Adipocyte (in vitro differentiated cells): Measurements from ENCODE around the gene PNPLA7.
A peak's percentile ranks its signal among the peaks of the same experiment; 100 is the strongest.

Experiments used
- DNase-seq: peaks from one replicate; pipeline ENCODE4 v3.0.0-alpha.2; 2015; ENCODE audit warnings: low read depth
- H3K27me3 ChIP-seq: replicated peaks from 2 replicates; pipeline ENCODE4 v1.7.0; 2013; ENCODE audit warnings: mild to moderate bottlenecking, low read length, moderate library complexity; ENCODE audit not compliant: control insufficient read depth, insufficient read depth
- H3K36me3 ChIP-seq: 2 replicates; pipeline ENCODE4 v1.7.0; 2013; ENCODE audit warnings: low read length, mild to moderate bottlenecking, moderate library complexity; ENCODE audit not compliant: control insufficient read depth, insufficient read depth, severe bottlenecking
- H3K4me1 ChIP-seq: 2 replicates; pipeline ENCODE4 v1.7.0; 2013; ENCODE audit warnings: mild to moderate bottlenecking, low read length, moderate library complexity; ENCODE audit not compliant: control insufficient read depth, insufficient read depth
- H3K4me3 ChIP-seq: 2 replicates; pipeline ENCODE4 v1.7.0; 2013; ENCODE audit warnings: mild to moderate bottlenecking, low read length, moderate library complexity
- H3K9ac ChIP-seq: 2 replicates; pipeline ENCODE4 v1.7.0; 2013; ENCODE audit warnings: mild to moderate bottlenecking, low read length, moderate library complexity
- H3K9me3 ChIP-seq: 2 replicates; pipeline ENCODE4 v1.7.0; 2013; ENCODE audit warnings: mild to moderate bottlenecking, low read length, moderate library complexity; ENCODE audit not compliant: control insufficient read depth

The PNPLA7 gene

DNA sequence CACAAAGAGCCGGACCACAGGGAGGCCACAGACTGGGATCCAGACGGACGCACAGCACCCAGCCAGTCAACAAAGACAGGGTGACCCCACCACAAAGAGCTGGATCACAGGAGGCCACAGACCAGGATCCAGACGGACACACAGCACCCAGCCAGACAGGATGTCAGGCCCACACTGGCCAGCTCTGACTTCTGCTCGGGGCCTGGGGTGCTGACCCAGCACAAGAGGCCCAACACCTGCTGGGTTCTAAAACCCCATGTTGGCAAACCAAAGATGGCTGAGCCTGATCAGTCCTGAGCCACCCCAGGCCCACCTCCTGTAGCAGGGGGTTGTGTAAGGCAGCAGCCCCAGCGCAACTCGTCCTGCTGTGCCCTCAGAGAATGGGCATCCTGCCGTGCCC, 33.8 kb upstream of the PNPLA7 start:
- H3K9me3 ChIP-seq = no peaks in the 10 kb centered on the region
- H3K4me3 ChIP-seq = no peak overlapping the region
- no peak for DNase-seq
- peaks cover 59% of the 10 kb centered on the region for H3K36me3 ChIP-seq
- H3K27me3 ChIP-seq = no peaks in the 10 kb centered on the region
- H3K9ac ChIP-seq = no peak overlapping the region
- peaks cover 9% of the 10 kb centered on the region for H3K4me1 ChIP-seq

DNA sequence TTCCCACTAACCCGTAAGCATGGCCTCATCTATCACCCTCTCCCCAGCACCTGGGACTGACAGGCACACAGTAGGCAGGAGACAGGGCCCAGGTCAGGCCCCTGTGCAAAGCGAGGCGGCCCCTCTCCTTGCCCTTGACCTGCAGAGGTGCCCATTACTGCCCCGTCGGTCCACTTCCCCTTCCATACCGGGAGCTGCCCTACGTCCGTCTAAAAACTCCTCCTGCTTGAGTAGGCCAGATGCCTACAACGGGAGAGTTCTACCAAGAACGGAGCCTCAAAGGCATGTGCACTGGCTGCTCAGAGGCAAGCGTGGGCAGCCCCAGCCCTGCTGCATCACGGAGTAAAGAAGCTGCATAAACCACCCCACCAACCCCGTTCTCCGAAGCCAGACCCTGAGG, 33.1 kb upstream of the PNPLA7 start:
- no peaks in the 10 kb centered on the region for H3K9me3 ChIP-seq
- no peaks in the 10 kb centered on the region for H3K27me3 ChIP-seq
- H3K4me1 ChIP-seq = peaks cover 5% of the 10 kb centered on the region
- peak overlapping the region; percentile 41 for H3K9ac ChIP-seq
- DNase-seq = no peak
- H3K36me3 ChIP-seq = peaks cover 59% of the 10 kb centered on the region
- no peak overlapping the region for H3K4me3 ChIP-seq

DNA sequence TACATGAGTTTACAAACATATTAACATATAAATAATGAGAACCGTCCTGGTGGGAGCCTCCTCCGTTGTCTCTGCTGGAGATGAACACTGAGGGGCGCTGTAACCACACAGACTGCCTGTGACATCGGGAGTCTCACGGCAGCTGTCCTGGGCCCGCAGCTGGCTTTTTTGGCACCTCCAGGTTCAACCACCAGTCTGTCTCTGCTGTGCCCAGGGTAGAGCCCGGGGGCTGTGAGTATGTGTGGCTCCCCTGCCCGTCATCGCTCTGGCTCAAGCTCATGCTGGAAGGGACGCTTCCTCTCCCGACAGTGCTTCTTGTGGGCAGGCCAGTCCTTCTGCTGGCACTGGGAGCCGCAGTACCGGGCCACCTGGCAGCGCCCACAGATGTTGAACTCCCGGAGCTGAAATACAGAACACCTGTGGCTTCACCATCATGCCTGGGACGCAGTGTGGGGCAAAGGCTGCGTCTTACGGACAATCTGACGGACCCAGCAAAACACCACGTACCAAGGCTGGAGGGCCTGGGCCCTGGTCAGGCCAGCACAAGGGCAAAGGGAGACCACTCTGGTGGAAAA, 32.2 kb upstream of the PNPLA7 start:
- H3K36me3 ChIP-seq = peaks cover 50% of the 10 kb centered on the region
- no peak overlapping the region for H3K9ac ChIP-seq
- peaks cover 11% of the 10 kb centered on the region for H3K4me1 ChIP-seq
- H3K27me3 ChIP-seq = no peaks in the 10 kb centered on the region
- H3K4me3 ChIP-seq = no peak overlapping the region
- no peaks in the 10 kb centered on the region for H3K9me3 ChIP-seq
- no peak for DNase-seq

DNA sequence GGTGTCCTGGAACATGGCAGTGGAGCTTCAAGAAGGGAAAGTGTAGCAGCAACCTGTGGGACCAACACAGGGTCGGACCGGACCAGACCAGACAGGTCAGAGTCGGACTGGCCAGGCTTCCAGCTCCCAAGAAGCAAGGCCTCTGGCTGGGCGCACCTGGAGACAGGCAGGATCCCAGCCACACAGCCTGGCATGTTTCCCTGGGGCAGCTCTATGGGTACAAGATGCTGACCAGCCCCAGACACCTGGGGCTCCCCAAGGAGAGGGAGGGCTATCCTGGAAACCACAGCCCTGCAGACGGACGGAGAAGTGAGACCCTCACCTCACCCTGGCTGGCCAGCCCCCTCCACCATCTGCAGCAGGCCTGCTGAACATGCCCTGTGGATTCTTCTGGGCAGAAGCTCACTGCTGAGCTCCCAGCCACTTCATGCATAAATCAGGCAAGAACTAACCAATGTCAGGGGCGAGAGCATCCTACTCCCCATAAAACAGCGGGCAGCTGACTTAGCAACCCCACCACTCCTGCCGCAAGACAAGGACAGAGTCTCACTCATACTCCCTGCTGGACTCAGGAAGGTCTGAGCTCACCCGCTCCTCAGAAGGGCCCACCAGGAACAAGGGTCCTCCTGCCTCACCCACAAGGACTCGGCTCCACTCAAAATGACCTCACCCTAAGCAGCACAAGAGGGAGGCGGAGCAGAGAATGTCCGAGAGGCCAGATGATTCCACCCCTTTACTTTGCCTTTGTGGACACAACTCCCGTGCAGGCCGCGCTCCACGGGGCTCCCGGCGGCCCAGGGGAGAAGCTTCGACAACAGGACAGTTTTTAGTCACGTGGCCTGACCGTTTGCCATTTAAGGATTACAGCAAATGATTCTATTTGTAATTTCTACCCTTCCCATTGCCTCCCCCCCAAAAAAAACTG, 31.4 kb upstream of the PNPLA7 start:
- H3K4me1 ChIP-seq = peaks cover 17% of the 10 kb centered on the region
- H3K27me3 ChIP-seq = no peaks in the 10 kb centered on the region
- no peak for DNase-seq
- no peak overlapping the region for H3K4me3 ChIP-seq
- H3K9me3 ChIP-seq = no peaks in the 10 kb centered on the region
- peaks cover 42% of the 10 kb centered on the region for H3K36me3 ChIP-seq
- H3K9ac ChIP-seq = no peak overlapping the region

DNA sequence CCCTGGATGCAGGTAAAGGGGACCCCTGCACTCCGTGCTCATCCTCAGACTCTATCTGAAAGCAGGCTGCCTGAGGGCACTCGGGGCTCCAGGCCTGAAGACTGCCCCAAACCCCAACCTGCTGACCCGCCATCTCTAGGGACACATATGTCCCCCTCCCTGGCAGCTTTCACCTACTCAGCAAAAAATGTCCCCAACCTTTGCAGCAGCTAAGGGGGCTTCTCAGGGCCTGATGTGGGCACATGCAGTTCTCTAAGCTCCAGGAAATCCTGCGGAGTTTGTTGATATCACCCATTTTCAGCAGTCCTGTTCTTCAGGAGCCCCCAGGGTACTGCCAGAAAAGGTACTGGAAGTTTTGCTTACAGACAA, 30.7 kb upstream of the PNPLA7 start:
- Histone ChIP-seq H3K4me3 (no peak overlapping the region), H3K9me3 (no peaks in the 10 kb centered on the region), H3K4me1 (peaks cover 17% of the 10 kb centered on the region), H3K9ac (no peak overlapping the region), H3K27me3 (no peaks in the 10 kb centered on the region), H3K36me3 (peaks cover 38% of the 10 kb centered on the region)
- no peak for DNase-seq

DNA sequence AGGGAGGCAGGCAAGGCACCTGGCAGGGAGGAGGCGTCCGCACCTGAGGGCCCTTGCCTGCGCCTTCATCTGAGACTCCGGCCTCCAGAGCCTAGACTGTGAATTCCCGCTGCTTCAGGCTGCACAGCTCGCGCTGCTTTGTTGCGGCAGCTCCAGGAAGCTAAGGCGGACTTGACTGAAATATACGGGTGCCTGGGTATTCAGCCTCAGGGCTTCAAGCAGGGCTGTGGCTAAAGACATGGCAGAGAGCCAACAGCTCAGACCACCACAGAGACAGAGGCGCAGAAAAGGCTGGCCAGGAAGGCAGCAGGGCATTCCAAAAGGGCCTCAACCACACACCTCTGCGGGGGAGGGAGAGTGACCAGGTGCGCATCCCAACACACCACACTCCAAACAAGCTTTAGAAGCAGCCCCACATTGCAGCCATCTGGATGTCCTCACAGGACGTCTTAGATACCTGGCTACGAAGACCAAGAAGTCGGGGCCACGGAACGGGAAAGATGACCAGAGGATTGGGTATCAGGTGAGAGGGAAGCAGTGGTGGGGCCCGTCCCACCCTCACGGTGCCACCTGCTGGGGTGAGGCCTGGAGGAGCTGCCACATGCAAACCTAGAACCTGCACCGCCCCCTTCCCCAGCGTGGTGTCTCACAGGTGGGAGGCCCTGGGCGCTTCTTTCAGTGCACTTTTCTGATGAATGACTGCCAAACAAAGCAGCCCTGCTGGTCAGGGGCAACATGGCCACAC, 30.2 kb upstream of the PNPLA7 start:
- no peak overlapping the region for H3K9ac ChIP-seq
- no peaks in the 10 kb centered on the region for H3K27me3 ChIP-seq
- peaks cover 37% of the 10 kb centered on the region for H3K36me3 ChIP-seq
- H3K4me1 ChIP-seq = peaks cover 17% of the 10 kb centered on the region
- H3K4me3 ChIP-seq = no peak overlapping the region
- no peaks in the 10 kb centered on the region for H3K9me3 ChIP-seq
- DNase-seq = no peak

DNA sequence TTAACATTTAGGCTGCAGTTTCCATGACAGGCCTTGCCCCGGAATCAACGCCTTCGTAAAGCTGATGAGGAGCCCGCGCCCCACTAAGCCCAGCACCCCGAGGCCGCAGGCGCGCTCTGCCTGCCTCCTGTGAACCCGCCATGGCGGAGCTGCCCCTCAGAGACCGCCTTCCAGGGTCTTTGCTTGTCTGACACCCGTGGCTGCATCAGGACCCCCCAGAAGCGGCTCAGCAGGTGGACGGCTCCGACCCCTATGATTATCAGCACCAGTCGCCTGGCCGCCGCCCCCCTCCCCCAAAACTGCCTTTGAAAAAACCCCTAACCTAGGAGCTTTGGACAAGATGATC, 29.0 kb upstream of the PNPLA7 start:
- H3K36me3 ChIP-seq = peaks cover 44% of the 10 kb centered on the region
- H3K4me3 ChIP-seq = peak overlapping the region; percentile 88
- peak overlapping the region; percentile 92 for H3K9ac ChIP-seq
- no peaks in the 10 kb centered on the region for H3K9me3 ChIP-seq
- no peak for DNase-seq
- H3K27me3 ChIP-seq = no peaks in the 10 kb centered on the region
- peaks cover 17% of the 10 kb centered on the region for H3K4me1 ChIP-seq

DNA sequence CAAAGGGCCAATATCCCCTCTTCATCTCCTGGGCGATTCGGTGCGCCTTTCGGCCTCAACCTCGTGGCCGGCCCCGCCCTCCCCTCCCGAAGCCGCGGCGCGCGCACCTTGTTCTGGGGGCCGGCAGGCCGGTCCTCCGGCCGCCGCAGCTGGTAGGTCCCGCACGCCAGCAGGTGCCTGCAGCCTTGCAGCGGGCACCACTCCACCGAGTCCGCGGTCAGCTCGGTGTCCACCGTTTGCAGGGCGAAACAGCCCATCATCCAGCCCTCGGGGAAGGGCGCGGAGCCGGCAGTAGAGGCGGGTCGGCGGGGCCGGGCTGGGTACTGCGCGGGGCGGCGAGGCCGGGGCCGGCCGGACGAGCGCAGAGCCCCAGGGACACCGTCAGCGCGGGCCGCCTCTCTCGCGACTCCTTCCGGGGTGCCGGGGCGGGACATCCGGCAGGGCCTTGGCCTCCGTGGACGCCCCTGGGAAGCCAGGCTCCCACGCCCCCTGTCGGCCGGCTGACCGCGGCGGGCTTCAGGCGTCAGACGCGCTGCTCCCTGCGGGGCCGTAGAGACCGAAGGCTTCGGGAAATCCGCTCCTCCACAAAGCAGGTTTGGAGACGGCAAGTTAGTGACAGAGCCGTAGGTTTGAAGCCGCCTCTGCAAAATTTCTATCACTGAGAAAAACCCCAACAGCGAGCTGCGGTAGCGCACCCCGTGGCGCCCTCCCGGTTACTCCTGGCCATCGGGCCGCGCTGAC, 28.5 kb upstream of the PNPLA7 start, which contains the start of gene DPH7:
TSS of gene DPH7 (minus strand) at position 408 of the 741 bp plus-strand sequence. CDS start at position 260, 148 bp downstream.
- Histone ChIP-seq H3K36me3 (peaks cover 48% of the 10 kb centered on the region), H3K27me3 (no peaks in the 10 kb centered on the region), H3K4me3 (peak within 1 kb of the TSS; percentile 88), H3K9ac (peak within 1 kb of the TSS; percentile 92), H3K4me1 (peaks cover 17% of the 10 kb centered on the region), H3K9me3 (no peaks in the 10 kb centered on the region)
- peak; percentile 98 for DNase-seq

DNA sequence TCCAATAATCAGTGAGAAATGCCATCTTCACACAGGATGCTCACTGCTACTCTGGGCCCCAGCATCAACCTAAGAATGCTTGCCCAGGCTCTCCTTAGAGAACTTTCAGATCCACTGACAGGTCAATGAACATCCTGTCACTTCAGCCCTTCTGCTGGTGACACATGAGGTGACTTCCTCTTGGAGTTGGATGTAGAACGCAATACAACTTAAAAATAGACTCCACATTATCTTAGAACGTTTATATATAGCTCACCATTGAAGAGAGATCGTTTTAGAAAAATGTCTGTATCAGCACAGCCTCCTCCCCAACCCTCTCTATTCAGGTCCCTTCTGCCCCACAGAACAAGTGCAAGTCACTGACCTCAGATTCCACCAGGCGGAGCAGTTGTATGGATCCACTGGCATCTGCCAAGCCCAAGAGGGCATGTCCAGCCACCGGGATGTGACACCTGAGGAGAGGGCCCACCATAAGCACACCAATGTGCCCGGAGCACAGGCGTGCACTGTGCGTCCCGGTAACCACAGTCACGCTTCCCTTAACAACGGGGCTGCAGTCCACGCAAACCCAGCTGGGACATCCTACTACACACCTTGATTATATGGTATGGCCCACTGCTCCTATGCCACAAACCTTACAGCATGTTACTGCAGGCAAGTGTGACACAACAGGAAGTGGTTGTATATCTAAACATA, 25.7 kb upstream of the PNPLA7 start:
- Histone ChIP-seq H3K27me3 (no peaks in the 10 kb centered on the region), H3K9ac (peak overlapping the region; percentile 5), H3K36me3 (peaks cover 34% of the 10 kb centered on the region), H3K9me3 (no peaks in the 10 kb centered on the region), H3K4me1 (peaks cover 17% of the 10 kb centered on the region), H3K4me3 (no peak overlapping the region)
- DNase-seq = no peak

DNA sequence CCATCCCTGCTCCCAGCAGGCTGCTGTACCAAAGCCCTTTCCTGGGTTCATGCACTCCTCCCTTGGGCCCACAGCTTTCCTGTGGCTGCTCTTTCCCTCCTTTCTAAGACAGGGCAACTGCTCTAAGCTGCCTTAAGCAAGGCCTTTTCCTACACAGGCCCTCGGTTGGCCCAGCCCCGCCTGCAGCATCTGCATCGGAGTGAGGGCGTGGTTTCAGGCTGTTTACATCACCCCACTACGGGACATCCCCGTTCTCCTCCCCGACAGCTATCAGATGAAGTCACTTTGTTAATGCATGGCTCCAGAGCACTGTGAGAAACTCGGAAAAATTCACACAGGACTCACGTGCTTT, 25.1 kb upstream of the PNPLA7 start:
- H3K9me3 ChIP-seq = no peaks in the 10 kb centered on the region
- peaks cover 17% of the 10 kb centered on the region for H3K4me1 ChIP-seq
- H3K27me3 ChIP-seq = no peaks in the 10 kb centered on the region
- peaks cover 34% of the 10 kb centered on the region for H3K36me3 ChIP-seq
- no peak overlapping the region for H3K4me3 ChIP-seq
- H3K9ac ChIP-seq = peak overlapping the region; percentile 5
- DNase-seq = no peak
